ENCODE data around the gene DHRS7.

GRCh38 chr14:60196291-60196690 is 31.1 kb upstream of the DHRS7 start:
- TF ChIP-seq EZH2 (IDR thresholded peaks at IDR 0.05; ENCODE audit: insufficient read depth, poor library complexity, severe bottlenecking) (no peak), EZH2phosphoT487 (IDR thresholded peaks at IDR 0.05; ENCODE audit: insufficient read depth, low read depth) (no peak)
